Stimulated activated CD4-positive, alpha-beta T cell treated with anti-CD3 and anti-CD28 coated beads, TNF-alpha, amount 100 ng/mL, for 24 hours (primary cell): ENCODE measurements around the gene ZBTB6.
"Not testable (repeated sequence)": the region's sequence is repeated elsewhere in the genome, so short reads cannot be mapped to it uniquely, and the experiment has no call there.

Source experiments
- DNase-seq, 3 experiments: peaks; one replicate each; pipeline ENCODE4 v3.0.0-alpha.2; 2020; ENCODE audit warnings: low read depth in 3 of 3

ZBTB6 gene

DNA sequence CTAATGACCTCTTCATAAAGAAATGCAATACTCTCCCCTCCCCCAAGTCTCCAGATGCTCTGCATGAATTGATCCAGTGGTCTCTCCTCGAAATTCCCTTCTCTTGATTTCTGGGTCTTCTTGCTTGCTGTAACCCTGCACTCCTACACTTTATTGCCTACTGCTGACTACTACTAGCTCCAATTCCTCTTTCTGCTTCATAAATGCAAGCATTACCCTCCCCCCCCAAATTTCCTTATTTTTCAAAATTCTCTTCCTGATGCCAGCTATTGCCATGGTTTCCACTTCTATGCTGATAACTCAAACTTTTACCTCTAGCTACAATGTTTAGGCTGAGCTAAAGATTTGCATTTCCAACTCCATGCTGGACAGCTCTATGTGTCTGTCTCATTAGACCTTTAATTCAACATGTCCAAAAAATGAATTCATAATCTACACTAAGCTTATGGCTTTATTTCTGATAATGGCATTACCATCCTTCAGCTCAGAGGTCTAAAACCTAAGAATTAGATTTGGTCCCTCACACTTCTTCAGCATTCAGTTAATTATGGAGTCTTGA is 16.8 kb upstream of the ZBTB6 start:
- no peak for DNase-seq

DNA sequence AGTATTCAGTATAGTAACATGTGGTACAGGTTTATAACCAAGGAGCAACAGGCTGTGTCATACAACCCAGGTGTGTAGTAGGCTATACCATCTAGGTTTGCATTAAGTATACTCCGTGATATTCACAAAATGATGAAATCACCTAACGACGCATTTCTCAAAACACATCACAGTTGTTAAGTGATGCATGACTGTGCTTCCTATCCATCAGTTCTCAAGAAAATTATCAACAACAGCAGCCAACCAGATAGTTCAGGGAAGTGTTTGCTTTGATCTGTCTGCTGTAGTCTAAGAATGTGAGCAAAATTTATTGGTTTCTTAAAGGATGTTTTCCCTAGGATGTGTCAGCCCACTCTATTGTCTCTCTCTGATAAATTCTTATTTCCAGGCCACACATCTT is 10.8 kb upstream of the ZBTB6 start:
- no peak for DNase-seq

DNA sequence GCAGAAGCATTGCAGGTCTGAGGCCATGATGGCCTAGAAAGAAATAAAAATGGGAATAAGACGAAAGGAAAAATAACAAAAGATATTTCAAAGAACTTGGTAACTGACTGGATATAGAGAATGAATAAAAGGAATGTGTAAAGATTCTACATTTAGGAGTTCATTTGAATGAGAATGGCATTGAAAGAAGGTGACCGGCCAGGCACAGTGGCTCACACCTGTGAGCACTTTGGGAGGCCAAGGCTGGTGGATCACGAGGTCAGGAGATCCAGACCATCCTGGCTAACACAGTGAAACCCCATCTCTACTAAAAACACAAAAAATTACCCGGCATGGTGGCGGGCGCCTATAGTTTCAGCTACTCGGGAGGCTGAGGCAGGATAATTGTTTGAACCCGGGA is 9.6 kb upstream of the ZBTB6 start:
- DNase-seq, result no peak

DNA sequence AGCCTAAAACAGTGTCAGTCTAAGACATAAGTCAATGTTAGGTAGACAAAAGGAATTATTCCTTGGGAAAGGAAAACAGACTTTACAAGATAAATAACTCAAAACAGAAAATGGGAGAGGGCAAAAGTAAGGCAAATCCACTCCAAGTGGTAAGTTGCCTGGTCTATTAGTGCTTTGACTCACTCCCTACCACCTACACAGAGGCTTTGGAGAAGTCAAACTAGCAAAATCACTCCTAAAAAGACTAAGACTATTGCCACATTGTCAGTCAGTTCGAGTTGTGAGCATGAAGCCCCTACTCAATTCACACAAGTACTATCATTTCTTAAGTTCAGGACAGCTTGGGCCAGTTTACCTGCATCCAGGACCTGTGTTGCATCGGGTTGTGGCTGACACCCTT is 5.2 kb upstream of the ZBTB6 start:
- no peak for DNase-seq

DNA sequence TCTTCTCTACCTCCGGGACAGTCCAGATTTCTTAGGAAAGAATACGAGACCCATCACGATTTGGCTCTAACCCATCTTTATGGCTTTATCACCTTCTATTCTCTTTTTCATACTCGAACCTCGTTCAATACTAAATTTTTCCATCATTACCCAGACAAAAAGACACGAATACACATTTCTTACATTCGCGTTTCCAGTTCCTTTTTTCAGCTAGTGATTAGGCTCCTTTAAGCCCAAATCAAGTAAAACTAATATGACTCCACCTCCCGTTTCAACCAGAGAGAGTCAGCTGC is 506 bp downstream of the ZBTB6 start:
- DNase-seq, result no peak

DNA sequence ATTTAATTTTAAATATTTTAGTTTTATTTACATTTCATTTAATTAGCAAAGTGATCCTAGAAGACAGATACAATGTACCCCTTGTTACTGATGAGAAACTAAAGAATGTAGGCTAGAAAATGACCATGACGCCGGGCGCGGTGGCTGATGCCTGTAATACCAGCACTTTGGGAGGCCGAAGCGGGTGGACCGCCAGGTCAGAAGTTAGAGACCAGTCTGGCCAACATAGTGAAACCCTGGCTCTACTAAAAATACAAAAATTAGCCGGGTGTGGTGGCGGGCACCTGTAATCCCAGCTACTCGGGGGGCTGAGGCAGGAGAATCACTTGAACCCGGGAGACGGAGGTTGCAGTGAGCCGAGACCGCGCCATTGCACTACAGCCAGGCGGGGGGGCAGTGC is 7.0 kb downstream of the ZBTB6 start:
- DNase-seq, result not testable (repeated sequence)

DNA sequence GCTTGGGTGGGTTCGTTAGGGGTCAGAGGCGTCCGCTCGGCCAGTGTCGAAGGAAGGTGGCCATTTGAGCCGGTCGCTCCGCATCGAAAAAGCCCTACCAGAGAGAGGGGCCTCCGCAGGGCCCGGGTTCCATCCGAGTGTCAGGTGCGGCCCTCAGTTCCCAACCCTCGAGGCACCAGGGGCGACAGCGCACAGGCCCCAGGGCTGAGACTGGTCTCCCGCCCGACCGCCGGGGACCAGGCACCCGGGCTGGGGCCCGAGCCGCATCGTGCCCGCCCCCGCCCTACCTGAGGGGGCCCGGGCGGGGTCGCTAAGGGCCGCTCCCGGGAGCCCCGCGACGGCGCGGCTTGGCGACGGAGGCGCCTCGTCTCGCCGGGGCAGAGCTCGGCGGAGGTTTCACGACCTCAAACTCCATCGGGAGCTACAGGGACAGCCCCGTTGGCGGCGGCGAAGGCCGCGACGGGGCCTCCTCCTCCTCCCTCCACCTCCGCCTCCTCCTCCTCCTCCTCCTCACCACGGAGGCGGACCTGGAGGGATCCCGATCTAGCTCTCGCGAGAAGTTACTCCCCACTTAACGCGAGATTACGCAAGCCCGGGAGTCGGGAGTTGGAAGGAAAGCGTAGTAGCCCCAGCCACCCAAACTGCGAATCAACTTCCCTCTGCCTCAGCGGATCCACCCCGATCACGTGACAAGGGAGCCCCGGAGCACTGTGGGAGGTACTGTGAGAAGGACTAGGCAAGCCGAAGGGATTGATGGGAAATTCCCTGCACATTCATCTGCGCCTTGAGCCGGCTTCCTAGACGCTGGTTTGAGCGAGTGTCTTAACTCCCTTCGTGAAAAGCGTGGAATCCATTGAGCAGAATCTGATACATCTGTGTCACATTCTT is 8.1 kb downstream of the ZBTB6 start, which contains the start of gene RC3H2:
RC3H2 (minus strand) TSS at position 537 of the 888 bp plus-strand sequence. CDS start 7,850 bp downstream, outside the sequence.
- peak; percentile 91 to 96 (median 94) for DNase-seq

DNA sequence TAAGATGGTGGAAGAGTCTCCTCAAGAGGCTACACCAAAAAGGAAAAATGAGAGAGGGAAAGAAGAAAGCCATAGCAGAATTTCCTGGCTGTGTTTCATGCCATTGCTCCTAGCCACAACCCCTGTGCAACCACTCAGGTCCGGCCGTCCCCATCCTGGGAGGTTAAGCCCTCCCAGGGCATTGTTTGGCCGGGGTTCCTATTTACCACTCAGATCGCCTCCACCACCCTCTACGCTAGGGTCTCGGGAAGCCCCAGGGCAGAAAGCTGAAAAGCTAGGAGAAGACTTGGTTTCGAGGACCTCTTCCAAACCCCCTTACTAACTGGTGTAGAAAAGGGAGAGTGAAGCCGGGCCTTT is 8.7 kb downstream of the ZBTB6 start:
- peak in 1 of 3 experiments; percentile 19 for DNase-seq

DNA sequence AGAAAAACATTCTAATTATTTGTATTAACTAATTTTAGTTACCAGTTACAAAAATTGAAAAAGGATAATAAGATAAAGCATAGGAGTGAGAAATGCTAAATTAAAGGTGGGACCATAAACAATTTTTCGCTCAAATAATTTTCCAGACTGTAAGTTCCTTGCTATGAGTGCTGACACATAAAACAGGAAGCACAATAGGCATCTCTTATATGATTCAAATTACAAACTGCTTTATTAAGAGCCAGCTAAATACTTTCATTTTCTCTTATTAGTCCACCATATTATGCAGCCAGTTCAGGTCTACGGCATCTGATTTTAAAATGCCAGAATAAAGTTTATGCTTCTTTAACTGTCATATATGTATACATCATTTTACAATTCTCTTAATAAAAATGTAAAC is 12.3 kb downstream of the ZBTB6 start:
- DNase-seq, result no peak

DNA sequence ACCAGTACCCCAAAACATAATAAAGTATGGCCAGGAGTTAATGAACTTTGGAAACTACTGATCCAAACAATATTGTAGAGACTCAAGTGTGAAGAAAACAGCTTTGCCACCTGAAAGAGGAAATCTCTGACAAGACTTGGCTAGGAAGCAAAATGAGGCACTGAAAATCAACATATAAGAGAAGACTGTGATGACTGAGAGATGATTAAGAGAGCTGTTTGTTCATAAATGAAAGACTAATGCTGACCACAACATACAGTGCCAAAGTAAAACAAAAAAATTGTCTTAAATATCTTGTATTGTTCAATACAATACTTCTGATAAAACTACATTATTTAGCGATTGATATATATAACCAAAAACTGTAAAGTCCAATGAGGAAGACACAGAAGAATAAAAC is 15.2 kb downstream of the ZBTB6 start:
- DNase-seq, result no peak

DNA sequence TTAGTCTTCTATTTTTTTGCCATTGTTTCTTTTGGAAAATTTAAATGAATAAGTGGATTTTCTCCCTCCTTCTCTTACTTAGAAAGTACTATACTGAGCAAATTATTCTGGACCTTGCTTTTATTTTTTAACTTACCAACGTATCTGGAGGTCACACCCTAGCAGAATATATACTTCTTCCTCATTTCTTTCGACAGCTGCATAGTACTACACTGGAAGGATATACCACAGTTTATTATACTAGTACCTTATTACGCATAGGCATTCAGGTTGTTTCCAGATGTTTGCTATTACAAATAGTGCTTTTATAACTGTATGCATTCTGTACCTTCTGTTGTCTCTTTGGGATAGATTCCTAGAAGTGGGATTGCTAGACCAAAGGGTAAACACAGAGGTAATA is 24.6 kb downstream of the ZBTB6 start:
- no peak for DNase-seq

DNA sequence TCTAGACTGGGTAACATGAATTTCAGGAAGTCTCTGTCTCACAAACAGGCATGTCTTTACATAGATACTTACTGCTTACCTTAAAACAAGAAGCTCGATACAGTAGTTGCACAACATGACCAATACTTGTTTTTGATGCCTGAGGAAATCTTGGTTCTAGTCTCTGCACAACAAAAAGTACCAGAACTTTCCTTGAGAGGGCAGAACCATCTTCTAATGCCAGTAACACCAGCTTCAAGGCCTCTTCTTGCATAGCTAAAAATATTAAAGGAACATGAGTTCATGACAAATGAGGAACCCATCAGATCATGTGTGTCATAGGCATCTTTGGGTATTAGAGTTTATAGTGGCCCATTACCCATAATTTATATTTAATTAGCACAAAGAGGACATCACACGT is 30.0 kb downstream of the ZBTB6 start:
- DNase-seq, result no peak

DNA sequence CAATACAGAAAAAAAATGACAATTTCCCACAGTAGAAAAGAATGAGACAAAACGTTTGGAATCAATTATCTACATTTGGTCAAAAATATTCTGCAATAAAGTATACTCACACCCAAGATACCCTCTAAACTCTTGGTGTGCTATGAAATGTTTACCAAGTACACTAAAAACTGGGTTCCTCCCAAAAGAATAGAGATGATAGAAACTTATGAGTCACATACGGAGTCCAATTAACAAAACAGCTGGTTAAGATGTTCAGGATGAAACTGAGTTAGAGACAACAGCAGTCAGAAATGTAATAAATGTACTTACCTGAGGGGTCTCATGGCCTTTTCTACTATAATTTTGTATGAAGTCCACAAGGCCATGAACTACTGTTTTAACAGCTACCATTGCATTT is 33.7 kb downstream of the ZBTB6 start:
- no peak for DNase-seq

DNA sequence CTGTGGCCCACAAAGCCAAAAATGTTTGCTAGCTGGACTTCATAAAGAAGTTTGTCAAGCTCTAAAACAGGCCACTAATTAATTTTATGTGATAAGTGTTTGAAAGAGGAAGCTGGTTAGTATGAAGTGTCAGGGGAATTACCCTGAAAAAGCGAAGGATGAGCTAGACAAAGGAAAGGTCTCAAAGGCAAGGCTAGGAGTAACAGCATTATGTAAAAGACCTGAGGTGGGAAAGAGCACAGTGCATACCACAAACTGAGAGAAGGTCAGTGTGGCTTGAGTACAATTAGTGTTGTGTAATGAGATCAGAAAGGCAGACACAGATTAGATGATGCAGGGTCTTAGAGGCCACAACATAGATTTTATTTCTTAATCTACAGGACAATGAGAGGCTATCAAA is 37.6 kb downstream of the ZBTB6 start:
- no peak for DNase-seq

DNA sequence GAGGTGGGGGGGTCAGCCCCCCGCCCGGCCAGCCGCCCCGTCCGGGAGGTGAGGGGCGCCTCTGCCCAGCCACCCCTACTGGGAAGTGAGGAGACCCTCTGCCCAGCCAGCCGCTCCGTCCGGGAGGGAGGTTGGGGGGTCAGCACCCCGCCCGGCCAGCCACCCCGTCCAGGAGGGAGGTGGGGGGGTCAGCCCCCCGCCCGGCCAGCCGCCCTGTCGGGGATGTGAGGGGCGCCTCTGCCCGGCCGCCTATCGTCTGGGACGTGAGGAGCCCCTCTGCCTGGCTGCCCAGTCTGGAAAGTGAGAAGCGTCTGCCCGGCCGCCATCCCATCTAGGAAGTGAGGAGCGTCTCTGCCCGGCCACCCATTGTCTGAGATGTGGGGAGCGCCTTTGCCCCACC is 45.8 kb downstream of the ZBTB6 start:
- DNase-seq, result not testable (repeated sequence)

DNA sequence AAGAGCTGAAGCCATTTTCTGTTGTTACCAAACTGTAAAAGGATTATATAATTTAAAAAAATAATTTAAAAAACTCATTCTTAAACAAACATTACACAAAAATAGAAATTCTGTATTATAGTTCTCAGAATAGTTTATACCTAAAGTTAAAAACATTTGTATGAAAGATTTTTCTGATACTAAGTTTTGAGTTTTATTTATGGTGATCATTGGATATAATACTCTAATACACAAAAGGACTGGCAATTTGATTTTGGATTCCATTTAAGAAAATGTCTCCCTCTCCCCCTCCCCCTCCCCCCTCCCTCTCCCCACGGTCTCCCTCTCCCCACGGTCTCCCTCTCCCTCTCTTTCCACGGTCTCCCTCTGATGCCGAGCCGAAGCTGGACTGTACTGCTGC is 47.0 kb downstream of the ZBTB6 start:
- no peak for DNase-seq

DNA sequence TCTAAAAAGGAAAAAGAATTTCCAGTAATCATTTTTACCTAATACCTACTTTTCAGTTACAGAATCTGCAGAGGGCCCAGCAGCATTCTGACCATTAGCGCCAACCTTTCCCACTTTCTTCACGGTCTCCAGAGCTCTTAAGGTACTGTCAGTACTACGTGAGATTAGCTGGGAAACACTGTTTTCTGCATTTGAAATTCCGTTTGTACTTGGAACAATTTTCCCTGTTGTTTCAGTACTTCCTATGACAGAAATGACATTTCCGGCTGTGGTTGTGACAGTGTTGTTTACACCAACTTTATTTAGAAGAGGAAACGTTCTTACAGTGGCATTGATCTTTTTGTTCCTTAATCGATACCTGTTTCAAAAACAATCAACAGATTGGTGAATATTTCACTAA is 47.8 kb downstream of the ZBTB6 start:
- DNase-seq, result no peak

DNA sequence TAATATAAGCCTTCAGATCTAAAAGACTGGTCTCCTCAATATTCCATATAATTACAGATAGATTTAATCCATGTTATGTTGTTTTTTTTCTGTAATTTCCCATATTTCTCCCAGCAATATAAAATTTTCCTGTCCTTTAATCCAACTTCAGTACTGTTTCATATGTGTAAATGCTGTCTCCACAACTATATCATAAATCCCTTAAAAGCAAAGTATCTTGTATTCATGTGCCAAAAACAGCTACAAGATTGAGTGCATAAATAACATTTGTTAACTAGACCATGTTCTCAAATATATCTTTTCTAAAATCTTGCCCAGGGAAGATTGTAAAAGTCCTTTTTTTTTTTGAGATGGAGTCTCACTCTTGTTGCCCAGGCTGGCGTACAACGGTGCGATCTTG is 49.7 kb downstream of the ZBTB6 start:
- DNase-seq, result no peak

DNA sequence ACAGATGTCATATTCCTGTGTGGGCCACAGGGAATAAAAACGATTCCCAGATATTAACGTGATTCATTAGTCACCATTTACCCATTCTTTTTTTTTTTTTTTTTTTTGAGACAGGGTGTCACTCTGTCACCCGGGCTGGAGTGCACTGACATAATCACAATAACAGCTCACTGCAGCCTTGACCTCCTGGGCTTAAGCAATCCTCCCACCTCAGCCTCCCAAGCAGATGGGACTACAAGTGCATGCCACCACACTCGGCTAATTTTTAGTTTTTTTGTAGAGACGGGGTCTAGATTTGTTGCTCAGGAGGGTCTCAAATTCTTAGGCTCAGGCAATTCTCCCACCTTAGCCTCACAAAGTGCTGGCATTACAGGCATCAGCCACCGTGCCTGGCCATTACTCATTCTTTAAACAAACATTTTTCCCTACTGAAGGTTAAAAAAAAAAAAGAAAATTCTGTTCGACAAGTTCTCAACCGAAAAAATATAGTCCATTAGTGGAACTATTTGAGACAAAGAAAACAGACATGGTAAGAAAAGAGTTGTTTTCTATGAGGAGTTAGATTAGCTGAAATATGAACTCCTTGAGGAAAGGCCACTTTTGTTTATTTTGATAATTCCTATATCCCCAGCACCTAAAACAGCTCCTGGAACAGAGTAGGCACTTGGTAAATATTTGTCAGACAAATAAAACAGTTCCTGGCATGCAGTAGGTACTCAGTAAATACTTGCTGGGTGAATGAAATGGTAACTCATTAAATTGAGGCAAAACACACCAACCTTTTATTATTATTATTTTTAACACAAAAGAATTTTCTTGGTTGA is 52.6 kb downstream of the ZBTB6 start:
- no peak for DNase-seq
